Activated T-cell treated with anti-CD3 and anti-CD28 coated beads for 1 hour (primary cell): ENCODE data around the gene DLG1.

Source experiments
- DNase-seq: peaks from one replicate; pipeline ENCODE4 v3.0.0-alpha.2; 2020; ENCODE audit warnings: low read depth

The DLG1 gene

DNA sequence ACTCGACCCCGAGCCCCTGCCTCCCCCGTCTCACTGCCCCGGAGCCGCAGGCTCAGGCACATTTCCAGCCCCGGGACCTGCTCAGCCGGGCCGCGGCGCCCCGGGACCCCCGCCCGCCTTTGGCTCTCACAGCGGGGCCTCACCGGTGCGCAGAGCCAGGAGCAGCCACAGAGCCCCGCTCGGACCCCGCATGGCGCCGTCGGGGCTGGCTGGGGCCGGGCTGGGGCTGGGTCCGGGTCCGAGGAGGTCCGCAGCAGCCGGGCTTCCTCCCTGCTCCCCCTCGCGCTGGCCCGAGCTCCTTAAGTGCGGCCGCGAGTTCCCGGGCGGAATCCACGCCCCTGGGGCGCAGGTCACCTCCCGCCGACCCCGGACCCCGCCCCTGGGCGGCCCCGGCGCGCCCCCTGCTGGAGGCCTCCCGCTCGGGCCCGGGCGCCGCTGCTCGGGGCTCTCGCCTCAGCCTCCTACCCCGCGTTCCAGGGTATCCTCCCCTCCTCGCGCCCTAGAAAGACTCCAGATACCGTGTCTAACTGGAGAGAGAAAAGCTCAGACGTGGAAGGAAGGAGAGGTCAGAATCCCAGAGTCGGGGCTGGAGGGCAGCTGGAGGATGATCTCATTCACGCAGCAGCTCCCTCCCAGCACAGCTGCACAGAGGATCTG, 268.8 kb downstream of the DLG1 start, which contains the start of gene MELTF:
MELTF (minus strand) TSS at position 307 of the 657 bp plus-strand sequence; CDS start at position 192, 115 bp downstream.
- DNase-seq: peak; percentile 61

DNA sequence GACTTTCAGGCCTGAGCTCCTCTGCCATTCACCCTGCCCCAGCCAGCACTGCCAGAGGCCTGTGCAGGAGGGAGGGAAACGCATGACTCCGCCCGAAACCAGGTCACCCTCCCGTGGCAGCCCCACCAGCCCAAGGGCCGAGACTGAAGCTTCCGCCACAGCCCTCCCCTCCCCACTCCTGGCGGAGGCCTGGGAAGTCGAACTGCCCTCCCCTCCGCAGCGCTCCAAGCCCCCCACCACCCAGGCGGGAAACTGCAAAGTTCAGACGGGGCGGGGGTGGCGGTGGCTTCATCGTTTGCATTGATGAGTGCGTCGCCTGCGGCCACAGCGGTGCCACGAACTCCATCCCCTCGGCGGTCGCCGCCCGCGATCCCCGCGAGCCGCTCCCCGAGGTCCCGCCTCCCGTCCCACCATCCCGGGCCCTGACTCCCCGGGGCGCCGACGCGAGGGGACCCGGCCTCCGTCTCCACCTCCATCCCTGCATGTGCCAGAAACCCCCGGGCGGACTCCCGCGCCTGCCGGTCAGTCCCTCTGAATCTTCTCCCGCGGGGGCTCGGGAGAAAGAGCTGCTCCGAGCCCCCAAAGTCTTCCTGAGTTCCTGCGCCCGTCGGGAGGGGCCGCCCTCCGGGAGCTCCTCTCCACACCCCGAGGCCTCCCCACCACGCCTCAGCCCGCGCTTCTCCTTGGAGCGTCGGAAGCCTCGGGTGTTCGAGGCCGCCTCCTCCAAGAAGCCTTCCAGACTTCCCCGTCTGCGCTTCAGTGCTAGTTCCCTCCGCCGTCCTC, 269.5 kb downstream of the DLG1 start:
- no peak for DNase-seq

DNA sequence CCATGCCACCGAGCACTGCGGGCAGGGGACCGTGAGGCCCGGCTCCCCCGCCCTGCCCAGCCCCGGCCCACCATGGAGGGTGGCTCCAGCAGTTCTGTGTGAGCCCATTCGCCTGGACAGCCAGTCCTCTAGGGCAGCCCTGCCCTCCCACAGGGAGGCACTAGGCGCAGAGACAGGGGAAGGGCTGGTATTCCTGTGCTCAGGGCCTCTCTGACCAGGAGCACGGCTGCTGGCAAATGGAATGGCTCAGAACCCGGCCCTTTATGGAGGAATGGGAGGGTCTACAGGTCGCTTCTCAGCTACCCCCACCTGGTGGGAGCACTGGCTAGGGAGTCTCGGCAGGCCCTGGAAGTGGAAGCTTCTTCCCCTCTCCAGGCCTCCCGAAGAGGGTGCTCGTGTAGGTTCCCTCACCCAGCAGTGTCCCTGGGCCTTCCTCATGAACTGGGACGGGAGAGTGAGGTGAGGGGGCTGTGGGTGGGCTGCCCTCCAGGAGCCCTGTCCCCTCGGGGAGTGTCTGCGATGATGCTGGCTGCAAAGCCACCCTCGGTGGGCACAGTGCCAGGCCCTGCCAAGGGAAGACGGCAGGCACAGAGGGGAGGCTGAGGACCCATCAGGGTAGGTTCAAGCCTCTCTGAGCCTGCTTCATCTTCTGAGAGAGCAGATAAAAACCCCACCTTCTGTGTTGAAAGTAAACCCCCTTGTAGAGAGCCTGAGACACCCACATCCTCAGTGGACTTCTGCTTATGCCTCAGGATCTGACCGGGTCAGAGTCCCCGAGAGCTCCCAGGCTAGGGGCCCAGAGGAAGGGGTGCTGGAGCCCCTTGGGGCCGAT, 270.3 kb downstream of the DLG1 start:
- no peak for DNase-seq

DNA sequence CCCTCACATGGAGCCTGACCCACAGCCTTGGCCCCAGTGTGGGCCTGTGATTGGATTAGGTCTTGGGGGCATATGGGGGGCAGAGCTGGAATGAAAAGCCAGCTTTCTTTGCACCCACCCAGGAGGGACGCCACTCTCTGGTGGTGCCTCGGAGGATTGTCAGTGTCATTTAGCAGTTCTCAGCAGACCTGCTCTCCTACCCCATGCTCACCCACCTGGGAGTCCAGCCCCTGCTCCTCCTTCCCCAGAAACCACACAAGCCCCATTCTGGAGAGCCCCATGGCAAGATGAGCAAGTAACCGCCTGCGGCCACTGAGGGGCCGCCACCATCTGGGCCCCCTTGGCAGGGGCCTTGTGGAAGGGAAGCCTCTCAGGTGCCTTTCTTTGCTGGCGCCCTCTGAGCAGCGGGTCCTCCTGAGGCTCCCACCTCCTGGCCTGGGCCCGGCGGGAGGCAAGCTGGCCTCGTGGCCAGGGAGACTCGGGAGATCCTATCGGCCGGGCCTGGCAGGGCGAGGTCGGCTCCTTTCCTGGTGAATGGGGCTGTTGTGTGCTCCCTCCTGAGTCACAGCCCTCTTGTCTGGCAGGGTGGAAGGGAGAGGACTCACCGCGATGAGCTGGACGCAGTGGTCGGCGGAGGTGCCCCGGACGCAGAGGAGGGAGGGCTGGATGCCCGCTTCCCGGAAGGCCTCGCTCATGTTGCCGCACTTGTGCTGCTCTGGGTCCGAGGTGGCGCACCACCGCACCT, 271.1 kb downstream of the DLG1 start:
- DNase-seq: no peak

DNA sequence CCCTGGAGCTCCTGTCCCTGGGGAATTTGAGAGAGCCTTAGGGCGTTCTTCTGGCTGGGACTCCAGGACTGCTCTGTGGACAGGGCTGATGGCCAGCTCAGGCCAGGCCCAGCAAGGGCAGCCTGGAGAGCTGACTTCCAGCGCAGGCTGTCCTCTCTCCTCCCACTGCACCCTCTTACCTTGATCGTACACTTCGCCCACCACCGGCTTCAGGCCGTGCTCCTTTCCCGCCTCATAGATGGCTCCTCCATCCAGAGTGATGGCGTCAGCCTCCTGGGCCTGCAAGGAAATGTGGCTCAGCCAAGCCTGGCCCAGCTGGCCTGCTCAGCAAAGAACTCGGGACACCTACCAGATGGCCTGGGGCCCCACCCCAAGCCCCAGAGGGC, 271.9 kb downstream of the DLG1 start:
- no peak for DNase-seq

DNA sequence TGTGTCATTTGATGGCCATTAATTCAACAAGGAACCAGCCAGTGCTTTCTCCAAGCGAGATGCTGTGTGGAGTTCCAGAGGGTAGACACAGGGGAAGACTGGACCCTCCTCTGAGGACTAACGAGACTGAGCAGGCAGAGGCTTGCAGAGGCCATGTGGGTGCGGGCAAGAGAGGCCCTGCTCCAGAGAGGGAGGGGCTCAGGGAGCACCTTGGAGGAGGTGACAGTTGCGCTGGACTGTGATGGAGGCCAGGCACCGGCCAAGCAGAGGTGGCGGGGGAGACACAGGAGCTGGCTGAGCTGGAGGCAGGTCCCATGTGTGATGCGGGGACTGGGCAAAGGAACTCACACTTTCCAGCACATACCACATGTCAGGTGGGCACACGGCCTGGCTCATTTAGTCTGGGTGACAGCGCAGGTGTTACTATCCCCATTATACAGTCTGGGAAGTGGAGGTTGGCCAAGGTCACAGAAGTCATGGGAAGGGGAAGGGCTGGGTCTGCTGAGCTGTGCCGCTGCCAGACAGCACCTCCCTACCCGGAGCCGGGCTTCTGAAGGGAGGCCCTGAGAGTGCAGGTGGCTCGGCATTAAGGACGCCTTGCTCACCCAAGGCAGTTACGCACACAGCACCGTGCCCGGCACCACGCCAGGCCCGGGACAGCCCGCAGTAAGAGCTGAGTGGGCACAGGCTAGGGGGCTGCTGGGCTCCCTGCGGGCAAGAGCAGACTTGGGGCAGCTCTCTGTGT, 272.5 kb downstream of the DLG1 start:
- no peak for DNase-seq

DNA sequence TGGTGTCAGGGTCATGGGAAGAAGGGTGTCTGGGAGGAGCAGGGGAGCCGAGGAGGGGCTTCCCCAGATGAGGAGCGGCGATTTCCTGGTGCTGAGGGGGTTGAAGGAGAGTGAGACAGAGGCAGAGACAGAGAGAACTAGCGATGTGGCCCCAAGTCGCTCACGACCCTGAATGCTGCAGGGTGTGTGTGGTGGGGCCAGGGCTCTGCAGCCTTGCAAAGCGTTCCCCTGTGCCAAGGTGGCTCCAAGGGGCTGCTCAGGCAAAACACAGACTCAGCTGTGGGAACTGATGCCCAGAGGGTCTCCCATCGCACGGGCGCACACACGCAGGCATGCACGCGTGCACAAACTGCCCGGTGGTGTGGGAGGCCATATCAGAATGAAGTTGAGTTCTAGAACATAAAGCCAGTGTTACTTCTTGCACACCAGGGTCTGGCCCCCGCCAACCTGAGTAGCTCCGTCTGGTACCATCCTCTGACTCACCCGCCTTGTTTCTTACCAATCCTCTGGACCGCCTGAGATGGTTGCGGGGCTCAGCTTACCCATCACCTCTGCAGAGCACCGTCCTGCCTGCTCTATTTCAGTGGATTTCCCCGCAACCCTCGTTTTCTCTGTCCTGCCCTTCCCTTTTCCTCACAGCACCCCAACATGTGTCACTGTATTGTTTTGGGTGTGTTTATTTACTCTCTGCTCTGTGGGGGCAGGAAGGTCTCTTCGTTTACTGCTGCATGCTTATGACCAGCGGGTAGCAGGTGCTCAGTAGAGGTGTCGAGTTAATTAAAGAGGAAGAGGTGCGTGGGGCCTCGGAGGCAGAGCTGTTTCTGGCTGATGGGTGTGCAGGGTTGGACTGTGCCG, 273.3 kb downstream of the DLG1 start:
- no peak for DNase-seq

DNA sequence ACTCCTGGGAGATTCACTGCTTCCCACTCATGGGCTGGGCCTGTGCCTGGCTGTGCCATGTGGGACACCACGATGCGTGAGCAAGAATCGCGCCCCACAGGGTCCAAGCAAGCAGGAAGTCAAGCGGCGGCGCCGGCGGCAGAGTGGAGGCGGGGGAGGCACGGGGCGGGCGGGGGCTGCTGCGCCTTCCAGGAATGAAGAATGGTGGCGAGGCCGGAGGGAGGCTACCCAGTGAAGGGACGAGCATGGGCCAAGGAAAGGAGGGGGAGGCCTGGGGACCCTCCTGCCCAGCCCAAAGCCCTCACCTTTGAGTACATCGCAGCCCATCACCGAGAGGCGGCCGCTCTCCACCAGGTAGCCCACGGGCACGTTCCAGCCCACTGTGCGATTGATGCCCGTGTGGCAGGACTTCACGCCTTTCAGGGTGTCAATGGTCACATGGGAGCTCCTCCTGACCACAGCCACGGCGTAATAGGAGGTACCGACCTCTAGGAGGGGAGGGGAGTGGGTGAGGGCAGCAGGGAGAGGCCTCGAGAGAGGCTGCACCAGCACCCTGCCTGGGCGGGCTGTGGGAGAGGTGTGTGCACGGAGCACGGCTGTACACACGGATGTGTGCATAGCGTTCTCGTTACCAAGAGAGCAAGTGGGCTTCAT, 274.3 kb downstream of the DLG1 start:
- no peak for DNase-seq

DNA sequence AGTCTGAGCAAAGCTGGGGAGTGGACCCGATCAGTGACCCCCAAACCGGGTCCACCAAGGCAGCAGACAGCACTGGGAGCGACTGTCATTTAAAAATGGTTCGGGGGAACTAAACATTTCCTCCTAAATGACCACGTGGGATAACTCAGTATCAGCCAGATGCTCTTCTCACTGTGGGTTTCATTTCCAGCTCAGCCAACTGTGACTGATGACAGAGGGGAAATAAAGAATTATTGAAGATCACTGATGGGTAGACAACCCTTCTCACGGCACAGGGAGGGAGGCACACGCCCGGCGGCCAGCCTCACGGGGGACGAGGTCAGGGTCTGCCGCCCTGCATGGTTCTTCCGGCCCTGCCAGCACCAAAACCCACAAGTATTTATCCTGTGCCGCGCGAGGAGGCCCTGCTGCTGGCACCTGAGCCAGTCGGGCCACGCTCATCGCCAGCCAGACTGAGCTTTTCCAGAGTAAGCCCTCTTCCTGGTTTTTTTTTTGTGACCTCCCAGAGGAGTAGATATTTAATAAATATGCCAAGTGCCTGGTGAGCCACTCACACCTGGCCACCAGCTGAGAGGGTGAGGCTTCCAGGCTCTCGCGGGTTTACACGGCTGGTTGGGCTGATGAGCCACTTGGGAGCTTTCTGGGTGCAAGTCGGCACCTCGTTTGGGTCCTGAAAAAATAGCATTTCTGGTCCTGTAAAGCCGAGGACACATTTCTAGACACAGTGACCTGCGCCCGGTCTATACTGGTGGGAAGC, 275.0 kb downstream of the DLG1 start:
- no peak for DNase-seq

DNA sequence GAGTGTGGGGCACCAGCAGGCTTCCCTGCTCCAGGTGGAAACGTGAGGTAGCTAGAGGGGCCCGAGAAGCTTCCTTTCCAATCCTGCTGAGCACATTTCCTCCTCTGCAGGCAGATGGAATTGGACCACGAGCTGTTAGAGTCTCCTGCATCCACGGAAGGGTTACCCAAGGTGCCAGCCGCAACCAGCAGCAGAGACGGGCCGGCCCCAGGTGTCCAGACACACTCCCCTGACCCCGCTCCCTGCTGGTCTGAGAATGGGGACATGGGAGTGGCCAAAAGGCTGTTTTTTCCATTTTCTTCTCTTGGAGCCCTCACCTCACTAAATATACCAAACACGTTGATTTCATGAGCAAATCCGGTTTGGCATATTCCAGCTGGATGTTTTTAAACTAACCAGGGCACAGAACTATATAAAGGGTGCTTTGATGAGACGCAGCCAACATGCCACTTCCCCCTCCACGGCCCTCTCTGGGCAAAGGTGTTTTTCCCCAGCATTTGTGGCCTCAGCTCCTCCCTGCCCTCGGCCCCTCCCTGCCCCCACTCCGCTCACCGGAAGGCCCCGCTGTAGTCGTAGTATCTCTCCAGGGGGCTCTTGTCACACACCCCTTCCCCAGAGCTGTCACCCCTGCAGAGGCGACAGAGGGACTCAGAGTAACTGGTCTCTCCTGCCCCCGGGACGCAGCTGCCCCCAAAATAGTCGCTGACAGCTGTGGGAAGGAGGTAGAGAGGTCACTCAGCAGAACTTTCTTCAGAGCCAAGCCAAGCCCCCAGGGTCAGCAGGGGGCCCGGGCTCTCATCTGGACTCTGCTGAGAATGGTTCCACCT, 275.8 kb downstream of the DLG1 start:
- DNase-seq: no peak

DNA sequence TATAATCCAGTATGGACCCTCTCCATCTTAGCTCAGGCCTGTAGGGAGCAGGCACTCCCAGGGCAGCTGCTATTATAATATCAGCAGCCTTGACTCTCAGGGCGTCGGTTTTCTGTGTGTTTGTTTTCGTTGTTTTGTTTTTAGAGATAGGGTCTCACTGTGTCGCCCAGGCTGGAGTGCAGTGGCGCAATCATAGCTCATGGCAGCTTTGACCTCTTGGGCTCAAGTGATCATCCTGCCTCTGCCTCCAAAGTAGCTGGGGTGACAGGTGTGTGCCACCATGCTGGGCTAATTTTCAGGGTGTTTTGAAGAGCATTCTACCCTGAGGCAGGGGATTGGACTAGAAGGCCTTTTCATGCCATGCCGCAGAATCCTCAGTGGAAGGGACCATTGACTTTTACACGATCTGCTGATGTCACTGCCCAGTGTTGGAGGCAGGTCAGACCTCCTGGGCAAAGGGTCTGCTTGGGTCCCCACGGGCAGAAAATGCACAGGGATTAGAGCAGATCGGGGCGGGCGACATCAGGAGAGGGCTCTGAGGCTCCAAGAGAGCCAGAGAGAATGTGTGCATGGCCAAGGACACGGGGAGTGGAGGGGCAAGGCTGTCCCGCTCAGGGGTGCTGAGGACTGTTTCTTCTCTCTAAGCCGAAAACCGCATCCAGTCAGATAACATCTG, 276.5 kb downstream of the DLG1 start:
- DNase-seq: no peak

DNA sequence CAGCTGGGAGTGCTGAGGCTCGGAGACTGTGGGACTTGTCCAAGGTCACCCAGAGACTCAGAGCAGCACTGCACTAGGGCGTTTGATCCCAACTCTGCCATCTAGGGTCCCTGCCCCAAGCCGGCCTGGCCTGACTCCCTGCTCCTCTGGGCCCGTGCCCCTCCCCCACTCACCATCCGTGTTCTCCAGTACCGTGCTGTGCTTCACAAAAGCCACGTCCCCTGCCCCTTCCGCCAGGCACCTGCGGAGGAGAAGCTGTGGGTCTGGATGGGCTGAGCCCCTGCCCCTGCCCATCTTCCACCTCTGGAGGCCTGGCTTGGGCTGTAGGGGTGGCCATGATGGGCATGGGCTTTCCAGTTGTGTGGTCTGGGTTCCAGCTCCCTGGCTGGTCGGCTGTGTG, 277.2 kb downstream of the DLG1 start:
- DNase-seq: no peak

DNA sequence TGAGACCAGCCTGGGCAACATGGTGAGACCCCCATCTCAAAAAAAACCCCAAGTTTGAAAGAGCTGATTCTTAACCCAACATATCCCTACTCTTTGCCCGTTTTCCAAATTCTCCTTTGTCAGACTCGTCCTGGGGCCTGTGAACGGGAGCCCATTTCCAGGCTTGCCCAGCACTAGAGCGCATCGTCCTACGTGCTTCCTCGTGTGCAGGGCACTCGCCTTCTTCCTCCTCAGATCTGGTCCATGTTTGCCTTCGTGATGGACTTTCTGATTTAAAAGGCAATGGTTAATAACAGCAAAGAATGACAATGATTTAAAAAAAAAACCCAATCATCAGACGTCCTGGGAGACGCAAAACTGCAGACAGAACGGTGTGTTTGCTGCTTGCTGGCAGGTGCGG, 278.9 kb downstream of the DLG1 start:
- DNase-seq: no peak

DNA sequence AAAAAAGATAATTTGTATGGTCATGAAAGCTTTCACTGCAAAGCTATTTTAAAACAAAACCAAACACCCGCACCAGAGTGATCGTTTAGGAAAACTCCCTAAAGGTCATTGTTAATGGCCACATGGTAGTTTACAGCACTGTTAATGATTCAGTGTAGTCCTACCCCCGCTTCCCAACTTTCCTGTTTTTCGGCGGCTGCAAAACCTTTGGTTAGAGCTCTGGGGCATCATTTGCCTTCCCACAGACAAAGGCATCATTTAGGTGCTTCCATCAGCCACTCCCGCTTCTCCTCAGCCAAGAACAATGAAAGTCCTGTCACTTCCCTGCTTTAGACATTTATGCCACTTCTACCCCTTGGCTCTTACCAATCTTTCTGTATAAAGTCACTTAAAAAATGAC, 279.4 kb downstream of the DLG1 start:
- no peak for DNase-seq

DNA sequence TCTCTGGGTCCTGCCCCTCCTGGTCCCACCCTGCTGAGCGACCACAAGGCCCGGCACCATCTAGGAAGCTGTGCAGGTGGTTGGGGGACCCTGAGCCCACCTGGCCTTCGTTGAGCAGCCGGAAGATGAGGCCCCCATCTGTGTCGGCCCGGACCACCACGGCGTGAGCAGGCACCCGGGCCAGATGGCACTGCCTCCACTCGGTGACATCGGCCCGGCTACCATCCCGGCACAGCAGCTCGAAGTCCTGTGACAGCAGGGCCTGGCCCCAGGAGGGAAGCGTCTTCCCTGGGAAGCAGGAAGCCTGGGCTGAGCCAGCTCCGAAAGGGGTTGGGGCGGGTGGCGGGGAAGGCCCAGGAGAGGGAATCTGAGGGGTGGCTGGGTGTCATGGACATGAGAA, 281.4 kb downstream of the DLG1 start:
- no peak for DNase-seq

DNA sequence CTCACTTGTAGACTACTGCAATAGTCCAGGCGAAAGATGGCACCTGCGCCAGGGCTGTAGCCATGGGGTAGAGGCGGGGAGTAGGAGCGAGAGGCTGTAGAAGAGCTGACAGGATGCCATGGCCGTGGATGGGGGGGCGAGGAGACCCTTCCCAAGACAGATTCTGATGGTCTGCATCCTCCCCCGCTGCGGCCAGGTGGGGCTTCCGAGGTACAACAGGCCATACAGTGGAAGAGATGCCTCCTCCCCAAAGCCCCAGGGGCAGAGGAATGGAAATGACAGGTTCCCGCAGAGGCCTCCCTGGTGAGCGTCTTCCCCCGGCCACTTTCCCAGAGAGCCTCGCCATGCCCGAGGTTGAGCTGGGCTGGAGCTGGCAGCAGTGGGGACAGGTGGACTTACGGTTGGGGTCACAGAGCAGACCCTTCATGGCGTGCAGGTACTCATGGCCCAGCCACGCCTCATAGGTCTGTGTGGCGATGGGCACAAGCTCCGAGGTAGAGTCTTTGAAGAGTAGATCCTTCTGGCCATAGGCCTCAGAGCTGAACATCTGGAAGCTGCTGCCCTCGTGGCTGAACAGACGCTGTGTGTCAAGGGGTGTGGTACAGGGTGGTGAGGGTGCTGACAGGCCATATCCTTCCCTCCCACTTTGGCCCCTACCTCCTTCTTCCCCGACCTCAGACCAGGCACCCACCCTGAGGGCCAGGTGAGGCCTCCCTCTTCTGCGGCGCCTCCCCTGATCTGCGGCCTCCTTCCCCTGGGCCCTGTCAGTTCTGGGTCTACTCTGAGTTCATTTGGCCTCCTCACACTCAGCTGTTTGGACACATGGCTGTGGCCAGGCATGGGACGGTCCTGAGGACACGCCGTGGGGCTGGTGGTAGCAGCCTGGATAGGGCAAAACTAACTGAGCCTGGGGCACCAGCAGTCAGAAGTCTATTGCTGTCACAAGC, 282.3 kb downstream of the DLG1 start:
- DNase-seq: no peak
